Adrenal gland (tissue), 19 donors: ENCODE results near the gene CDC40. TPM values are rescaled to one million over a fixed set of nuclear protein-coding genes. Genes with fewer than 3 reads are reported as not detected.

Experiments
- DNase-seq, 7 donors: peaks; one replicate each; pipeline ENCODE4 v3.0.0-alpha.2; 2019 to 2020
- H3K27ac ChIP-seq, 5 donors: fragments of 200-600 bp; sonication (generic) in 4 of 5; 1 replicate in 3 of 5; 2 replicates in 2 of 5; pipeline versions ENCODE4 v1.5.1 to v1.8.0; 2016 to 2020; ENCODE audit warnings: mild to moderate bottlenecking in 1 of 5
- H3K27me3 ChIP-seq: fragments of 200-600 bp; 2 replicates; pipeline ENCODE4 v1.8.0; 2021
- H3K36me3 ChIP-seq, 2 donors: fragments of 200-600 bp; replicated peaks in 1 of 2; 1 replicate in 1 of 2; 2 replicates in 1 of 2; pipeline versions ENCODE4 v1.5.1 to v1.8.0; 2018 to 2022
- H3K4me1 ChIP-seq, 2 donors: fragments of 200-600 bp; replicated peaks in 1 of 2; 1 replicate in 1 of 2; 2 replicates in 1 of 2; pipeline versions ENCODE4 v1.5.1 to v1.8.0; 2018 to 2021
- H3K4me3 ChIP-seq, 4 donors: fragments of 200-600 bp; sonication (generic) in 3 of 4; one replicate each; pipeline ENCODE4 v1.5.1; 2016 to 2018
- H3K9me3 ChIP-seq, 3 donors: fragments of 200-600 bp; sonication (generic) in 1 of 3; replicated peaks in 1 of 3; 1 replicate in 2 of 3; 2 replicates in 1 of 3; pipeline versions ENCODE4 v1.5.1 to v1.8.0; 2016 to 2021
- CTCF ChIP-seq, 6 experiments: fragments of 450-650 bp in 4 of 6; fragments of 200-600 bp in 2 of 6; sonication (generic) in 1 of 6; IDR thresholded peaks; 1 replicate in 5 of 6; 2 replicates in 1 of 6; pipeline versions ENCODE4 v1.5.1 to v1.8.0; 2016 to 2021; ENCODE audit warnings: antibody characterized with exemption in 6 of 6, mild to moderate bottlenecking in 2 of 6, moderate library complexity in 1 of 6
- POLR2A ChIP-seq, 2 donors: fragments of 450-650 bp; IDR thresholded peaks; one replicate each; pipeline ENCODE4 v1.6.1; 2017; ENCODE audit warnings: antibody characterized with exemption in 2 of 2, mild to moderate bottlenecking in 2 of 2, moderate library complexity in 1 of 2
- WGBS, 4 donors: extraction: QIAGEN DNeasy Blood & Tissue Kit in 2 of 4; methylation state at CpG; one replicate each; pipeline versions ENCODE4 v1.1.5 to v1.1.7; 2013 to 2017; 5-methylcytosine and 5-hydroxymethylcytosine counted together
- intact Hi-C, 2 donors: fragments of 100-400 bp; cut with DNase I; formaldehyde crosslinking; loops; one replicate each; pipeline versions ENCODE4 v1.14.1 to v1.15.0; 2022 to 2023
- long read RNA-seq, 10 donors: library from polyadenylated mRNA in 3 of 10; unstranded in 2 of 10; stranded (forward) in 1 of 10; transcript quantifications; one replicate each; pipeline ENCODE4 v2.0.0 and lab custom pipeline, GENCODE V29; 2021 to 2026
- polyA plus RNA-seq, 3 donors: library from polyadenylated mRNA; stranded (reverse); fragments of 200-250 nt in 2 of 3; fragments of 350-450 nt in 1 of 3; fragmentation: Illumina TruSeq in 1 of 3; extraction: RNeasy Lipid Tissue Mini Kit (QIAGEN cat#74804) in 1 of 3; gene quantifications; one replicate each; pipeline ENCODE4 v1.2.3, GENCODE V29; 2013 to 2014
- total RNA-seq, 9 donors: library from RNA; depleted of rRNA in 4 of 9; stranded (reverse); fragments of >200 nt in 4 of 9; fragments of 120-200 nt in 1 of 9; fragmentation: NEBNext Ultra II Directional in 1 of 9; extraction: Animal tissue kit (Norgen Biotek cat#: 25700) in 1 of 9; gene quantifications; one replicate each; pipeline versions ENCODE4 v1.1.0 to v1.2.4, GENCODE V29; 2013 to 2023
- donor health status: healthy with polysubstance abuse.
- donor health status: Bipolar disorder and iron deficiency.
- donor health status: DM: yes; HTN: yes; CAD: no.
- donor health status: DM: no; HTN: no; CAD: no.
- donor health status: DM: no; HTN: no; CAD: no.
- donor health status: DM: yes; HTN: yes; CAD: no.

CDC40 gene
- total RNA-seq (10 to 100 TPM; 17.8 to 41.8 (median 30.8) TPM), polyA plus RNA-seq (10 to 100 TPM in 1 of 3 donors, 1 to 10 TPM in 2; 5.3 to 46.9 (median 7.7) TPM)
- long read RNA-seq, donor 1, partial matches to known transcripts, result 0 of 3 reads
- long read RNA-seq, donor 1, other reads (novel, unspliced or antisense), result 0 of 3 reads
- long read RNA-seq, donor 2, partial matches to known transcripts, result 0 of 2 reads
- long read RNA-seq, donor 2, other reads (novel, unspliced or antisense), result 0 of 2 reads
- long read RNA-seq, donor 3, partial matches to known transcripts, result 0 of 5 reads
- long read RNA-seq, donor 3, other reads (novel, unspliced or antisense), result 0 of 5 reads
- long read RNA-seq, donor 4, partial matches to known transcripts, result 49 of 55 reads
- long read RNA-seq, donor 4, other reads (novel, unspliced or antisense), result 5 of 55 reads
- long read RNA-seq, donor 5, transcript CDC40-201 (15 exons, 3,848 nt), result major isoform, 64 of 78 reads
- long read RNA-seq, donor 5, partial matches to known transcripts, result 8 of 78 reads
- long read RNA-seq, donor 5, other reads (novel, unspliced or antisense), result 6 of 78 reads
- long read RNA-seq, donor 6, partial matches to known transcripts, result 28 of 32 reads
- long read RNA-seq, donor 6, other reads (novel, unspliced or antisense), result 2 of 32 reads
- long read RNA-seq, donor 7, result 0 reads
- long read RNA-seq, donor 8, transcript CDC40-201 (15 exons, 3,848 nt), result major isoform, 5 of 5 reads
- long read RNA-seq, donor 8, partial matches to known transcripts, result 0 of 5 reads
- long read RNA-seq, donor 8, other reads (novel, unspliced or antisense), result 0 of 5 reads
- long read RNA-seq, donor 9, partial matches to known transcripts, result 0 of 1 reads
- long read RNA-seq, donor 9, other reads (novel, unspliced or antisense), result 0 of 1 reads
- long read RNA-seq, donor 10, partial matches to known transcripts, result 0 of 3 reads
- long read RNA-seq, donor 10, other reads (novel, unspliced or antisense), result 0 of 3 reads

- WGBS, 4 donors, result 0 to 2% (median 1%) methylated on average over 23 to 28 of the region's 28 CpGs
- Histone ChIP-seq H3K4me3 (peak within 1 kb of the TSS; percentile 69 to 100 (median 80)), H3K27ac (peak within 1 kb of the TSS in 4 of 5 donors; percentile 72 to 88 (median 83)), H3K4me1 (peaks cover 25 to 48% of the 10 kb centered on the region in 2 donors), H3K27me3 (no peaks in the 10 kb centered on the region), H3K9me3 (no peaks in the 10 kb centered on the region), H3K36me3 (no peaks in the 10 kb centered on the region)
- peak; percentile 57 to 79 (median 67) for DNase-seq
- intact Hi-C loops, result loop anchor here in 1 of 2 donors (10.0 kb wide), 1 partner anchor 214 kb away; no protein-coding TSS in a partner anchor
- no peak for TF ChIP-seq CTCF (IDR thresholded peaks at IDR 0.05)
- TF ChIP-seq POLR2A (IDR thresholded peaks at IDR 0.05), result peak in 1 of 2 donors; percentile 60
Measured at GRCh38 chr6:110180228-110181008, at the start of gene CDC40. CDC40 (plus strand) TSS chr6:110180427; CDS start chr6:110180445, 18 bp downstream.

GRCh38 chr6:110137924-110138887 is 42.0 kb upstream of the CDC40 start:
- WGBS, 4 donors, result 94 to 99% (median 97%) methylated on average over 10 of the region's 10 CpGs
- H3K4me1 ChIP-seq, result no peaks in the 10 kb centered on the region
- TF ChIP-seq CTCF (IDR thresholded peaks at IDR 0.05), result no peak
- TF ChIP-seq POLR2A (IDR thresholded peaks at IDR 0.05), result no peak

GRCh38 chr6:110139052-110139451 is 41.2 kb upstream of the CDC40 start:
- H3K27ac ChIP-seq, result no peak overlapping the region
- intact Hi-C loops, result no loop called here
- no peaks in the 10 kb centered on the region for H3K36me3 ChIP-seq
- H3K27me3 ChIP-seq, result no peaks in the 10 kb centered on the region
- DNase-seq, result no peak
- 95 to 100% (median 97%) methylated on average over 3 to 9 of the region's 9 CpGs for WGBS, 4 donors
- no peaks in the 10 kb centered on the region for H3K4me1 ChIP-seq
- no peaks in the 10 kb centered on the region for H3K9me3 ChIP-seq
- TF ChIP-seq POLR2A (IDR thresholded peaks at IDR 0.05) (no peak), CTCF (IDR thresholded peaks at IDR 0.05) (no peak)
- H3K4me3 ChIP-seq, result no peak overlapping the region

More at GRCh38 chr6:110137924-110138887, 42.0 kb upstream of the CDC40 start:
- Histone ChIP-seq H3K4me3 (no peak overlapping the region), H3K27me3 (no peaks in the 10 kb centered on the region), H3K27ac (no peak overlapping the region), H3K9me3 (no peaks in the 10 kb centered on the region), H3K36me3 (no peaks in the 10 kb centered on the region)
- peak in 1 of 7 donors; percentile 35 for DNase-seq
- intact Hi-C loops, result no loop called here
